ENCODE data around the gene EIF4G3.
"Not testable (repeated sequence)": the region's sequence is repeated elsewhere in the genome, so short reads cannot be mapped to it uniquely, and the experiment has no call there.

The EIF4G3 gene

GRCh38 chr1:21176586-21177555 is at the start of gene EIF4G3:
EIF4G3 (minus strand) TSS chr1:21176897; CDS start chr1:21002742, 174,155 bp downstream.
- peak; percentile 100 for DNase-seq (ENCODE audit: low read depth)

- DNase-seq (ENCODE audit: low read depth): no peak
These were observed 48.4 kb upstream of the EIF4G3 start for GRCh38 chr1:21225065-21225464.

- DNase-seq (ENCODE audit: low read depth): no peak
These were observed 44.1 kb upstream of the EIF4G3 start for GRCh38 chr1:21220815-21221214.

GRCh38 chr1:21219674-21220073 is 43.0 kb upstream of the EIF4G3 start:
- DNase-seq (ENCODE audit: low read depth): no peak

- DNase-seq (ENCODE audit: low read depth): no peak
These were observed 41.3 kb upstream of the EIF4G3 start for GRCh38 chr1:21217812-21218596.

GRCh38 chr1:21216835-21217811 is 40.4 kb upstream of the EIF4G3 start:
- DNase-seq (ENCODE audit: low read depth): peak; percentile 54

- DNase-seq (ENCODE audit: low read depth): no peak
These were observed 35.4 kb upstream of the EIF4G3 start for GRCh38 chr1:21212126-21212525.

- not testable (repeated sequence) for DNase-seq (ENCODE audit: low read depth)
These were observed 31.5 kb upstream of the EIF4G3 start for GRCh38 chr1:21208137-21208700.

GRCh38 chr1:21206117-21206516 is 29.4 kb upstream of the EIF4G3 start:
- DNase-seq (ENCODE audit: low read depth): no peak

- DNase-seq (ENCODE audit: low read depth): no peak
These were observed 28.7 kb upstream of the EIF4G3 start for GRCh38 chr1:21205416-21205815.

- no peak for DNase-seq (ENCODE audit: low read depth)
These were observed 25.0 kb upstream of the EIF4G3 start for GRCh38 chr1:21201650-21202049.

- DNase-seq (ENCODE audit: low read depth): not testable (repeated sequence)
These were observed 24.5 kb upstream of the EIF4G3 start for GRCh38 chr1:21201238-21201637.

- DNase-seq (ENCODE audit: low read depth): no peak
These were observed 24.1 kb upstream of the EIF4G3 start for GRCh38 chr1:21200767-21201166.

GRCh38 chr1:21198929-21199328 is 22.2 kb upstream of the EIF4G3 start:
- DNase-seq (ENCODE audit: low read depth): no peak

- no peak for DNase-seq (ENCODE audit: low read depth)
These were observed 16.2 kb upstream of the EIF4G3 start for GRCh38 chr1:21192871-21193270.

GRCh38 chr1:21192284-21192683 is 15.6 kb upstream of the EIF4G3 start:
- DNase-seq (ENCODE audit: low read depth): no peak

GRCh38 chr1:21190771-21191170 is 14.1 kb upstream of the EIF4G3 start:
- DNase-seq (ENCODE audit: low read depth): not testable (repeated sequence)

- DNase-seq (ENCODE audit: low read depth): no peak
These were observed 13.3 kb upstream of the EIF4G3 start for GRCh38 chr1:21189906-21190500.

GRCh38 chr1:21189421-21189820 is 12.7 kb upstream of the EIF4G3 start:
- DNase-seq (ENCODE audit: low read depth): no peak

- DNase-seq (ENCODE audit: low read depth): no peak
These were observed 11.5 kb upstream of the EIF4G3 start for GRCh38 chr1:21188235-21188634.

- DNase-seq (ENCODE audit: low read depth): no peak
These were observed 8.6 kb upstream of the EIF4G3 start for GRCh38 chr1:21185221-21185731.
